PC-3 (cell line): ENCODE results near the gene CNPY3.

Experiments used
- EZH2 ChIP-seq: fragments of 300-600 bp; sonication (generic); IDR thresholded peaks from one replicate; pipeline ENCODE4 v1.6.1; 2017; ENCODE audit warnings: antibody characterized with exemption, mild to moderate bottlenecking, low read length; ENCODE audit not compliant: unreplicated experiment
- TF ChIP-seq, protein P1 (sequence below): fragments of 300-600 bp; sonication (generic); conservative IDR thresholded peaks from 2 replicates; pipeline ENCODE4 v1.5.1; 2017; ENCODE audit warnings: antibody characterized with exemption, low read depth, mild to moderate bottlenecking, low read length

DNA sequence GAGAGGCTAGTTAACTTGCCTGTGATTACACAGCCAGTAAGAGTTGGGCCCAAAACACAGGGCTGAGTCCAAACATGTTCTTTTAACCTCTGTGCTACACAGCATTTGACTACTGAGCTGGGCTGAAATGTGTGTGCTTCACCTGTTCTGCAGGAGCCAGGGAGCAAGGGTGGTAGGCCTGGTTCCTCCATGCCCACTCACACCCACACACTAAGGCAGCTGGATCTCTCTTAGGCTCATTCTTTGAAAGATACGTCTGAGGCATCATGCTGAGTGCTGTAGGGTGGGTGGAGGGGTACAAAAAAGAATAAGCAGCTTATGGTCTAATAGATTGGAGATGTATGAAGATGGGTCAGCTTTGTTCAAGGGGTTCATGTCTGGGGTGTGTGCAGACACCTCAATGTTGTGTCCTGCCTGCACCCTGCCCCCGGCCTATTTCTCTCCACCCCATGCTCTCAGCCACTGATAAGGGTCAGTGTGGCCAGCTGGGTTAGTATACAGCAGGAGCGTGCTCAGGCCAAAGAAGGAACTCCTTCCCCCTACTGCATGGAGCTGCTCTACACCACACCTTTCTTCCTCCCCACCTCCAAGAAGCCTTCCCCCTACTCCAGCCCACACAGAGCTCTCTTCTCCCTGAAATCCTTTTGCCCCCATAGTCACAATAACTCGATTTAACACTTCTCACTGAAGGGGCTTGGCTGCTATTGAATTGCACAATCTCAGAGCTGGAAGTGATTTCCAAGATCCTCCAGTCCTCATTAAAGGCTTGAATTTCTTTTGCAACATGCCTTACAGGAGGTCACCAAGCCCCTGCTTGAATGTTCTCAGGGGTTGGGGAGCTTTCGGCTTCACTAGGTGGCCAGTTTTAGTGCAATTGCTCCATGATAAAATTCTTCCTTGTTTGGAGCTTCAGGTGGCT is 58.5 kb downstream of the CNPY3 start:
- TF ChIP-seq, protein P1, sequence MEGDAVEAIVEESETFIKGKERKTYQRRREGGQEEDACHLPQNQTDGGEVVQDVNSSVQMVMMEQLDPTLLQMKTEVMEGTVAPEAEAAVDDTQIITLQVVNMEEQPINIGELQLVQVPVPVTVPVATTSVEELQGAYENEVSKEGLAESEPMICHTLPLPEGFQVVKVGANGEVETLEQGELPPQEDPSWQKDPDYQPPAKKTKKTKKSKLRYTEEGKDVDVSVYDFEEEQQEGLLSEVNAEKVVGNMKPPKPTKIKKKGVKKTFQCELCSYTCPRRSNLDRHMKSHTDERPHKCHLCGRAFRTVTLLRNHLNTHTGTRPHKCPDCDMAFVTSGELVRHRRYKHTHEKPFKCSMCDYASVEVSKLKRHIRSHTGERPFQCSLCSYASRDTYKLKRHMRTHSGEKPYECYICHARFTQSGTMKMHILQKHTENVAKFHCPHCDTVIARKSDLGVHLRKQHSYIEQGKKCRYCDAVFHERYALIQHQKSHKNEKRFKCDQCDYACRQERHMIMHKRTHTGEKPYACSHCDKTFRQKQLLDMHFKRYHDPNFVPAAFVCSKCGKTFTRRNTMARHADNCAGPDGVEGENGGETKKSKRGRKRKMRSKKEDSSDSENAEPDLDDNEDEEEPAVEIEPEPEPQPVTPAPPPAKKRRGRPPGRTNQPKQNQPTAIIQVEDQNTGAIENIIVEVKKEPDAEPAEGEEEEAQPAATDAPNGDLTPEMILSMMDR = no peak
- TF ChIP-seq EZH2 = no peak
